ENCODE results near the gene NCAM2.

The NCAM2 gene

GRCh38 chr21:21179619-21180298, 181.6 kb downstream of the NCAM2 start:
- DNase-seq = no peak

GRCh38 chr21:21182401-21183010, 184.3 kb downstream of the NCAM2 start:
- no peak for DNase-seq

DNA sequence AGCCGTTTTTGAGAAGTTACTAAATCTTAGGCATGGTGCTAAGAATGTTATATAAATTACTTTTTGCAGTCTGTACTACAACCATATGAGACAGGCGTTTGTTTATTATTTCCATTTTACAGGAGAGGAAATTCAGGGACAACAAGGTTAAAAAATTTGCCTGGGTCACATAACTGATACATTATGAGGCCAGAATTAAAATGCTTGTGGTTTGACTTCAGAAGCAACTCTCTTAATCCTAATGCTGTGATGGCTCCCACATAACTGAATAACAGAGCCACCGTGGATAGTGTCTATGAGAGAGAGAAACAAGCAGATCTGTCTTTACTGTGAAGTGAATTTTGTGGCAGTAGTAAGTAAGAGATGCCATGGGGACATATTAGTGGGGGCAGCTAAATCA, 184.9 kb downstream of the NCAM2 start:
- peak; percentile 37 for DNase-seq

GRCh38 chr21:21184771-21185528, 186.7 kb downstream of the NCAM2 start:
- no peak for DNase-seq

GRCh38 chr21:21187579-21187978, 189.4 kb downstream of the NCAM2 start:
- DNase-seq = peak; percentile 19

DNA sequence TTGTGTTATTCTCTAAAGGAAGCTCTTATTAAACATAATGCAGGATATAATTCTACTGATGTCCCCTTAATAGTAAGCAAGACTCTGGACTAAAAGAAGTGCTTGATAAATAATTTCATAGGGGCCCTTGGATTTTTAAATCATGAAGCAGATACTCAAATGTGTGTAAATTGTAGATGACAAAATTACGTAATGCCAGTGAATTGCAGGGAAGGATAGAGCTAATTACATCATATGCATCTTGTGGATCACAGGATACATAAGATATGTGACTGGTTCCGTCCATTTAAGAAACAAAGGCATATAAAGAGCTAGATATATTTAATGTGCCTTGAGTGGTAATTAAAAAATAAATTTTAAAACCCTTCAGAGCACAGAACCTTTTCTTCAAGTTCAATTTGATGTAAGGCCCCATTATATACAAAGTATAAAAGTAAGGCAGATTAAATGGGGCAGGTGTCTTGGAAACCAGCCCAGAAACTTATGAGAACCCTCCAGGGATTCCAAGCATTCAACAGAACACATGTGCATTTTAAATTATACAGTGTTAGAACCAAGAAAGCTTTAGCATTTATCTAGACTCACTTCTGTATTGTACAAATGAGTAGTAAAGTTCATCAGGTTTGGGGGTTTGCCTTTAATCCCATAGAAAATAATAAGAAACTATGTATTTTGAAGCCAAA, 190.4 kb downstream of the NCAM2 start:
- DNase-seq = no peak

- DNase-seq = no peak
Measured at GRCh38 chr21:21195417-21195943, 197.3 kb downstream of the NCAM2 start.

DNA sequence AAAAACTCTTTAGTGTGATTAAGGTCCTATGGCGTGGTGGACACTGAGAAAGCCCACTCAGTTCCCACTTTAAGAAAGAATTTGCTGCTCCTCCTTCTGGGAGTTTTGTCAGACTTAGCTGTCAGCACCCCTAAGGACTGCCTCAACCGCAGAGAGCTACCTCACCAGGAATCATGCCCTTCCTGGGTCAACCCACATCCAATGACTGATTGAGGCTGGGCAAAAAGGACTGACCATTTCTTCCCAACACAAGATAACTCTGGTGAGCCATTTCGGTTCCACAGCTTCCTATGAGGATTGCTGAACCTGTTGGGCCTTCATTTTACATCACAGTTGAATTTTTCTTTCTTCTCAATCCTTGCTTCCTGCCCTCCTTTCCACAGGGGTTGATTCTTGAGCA, 197.9 kb downstream of the NCAM2 start:
- DNase-seq = no peak

DNA sequence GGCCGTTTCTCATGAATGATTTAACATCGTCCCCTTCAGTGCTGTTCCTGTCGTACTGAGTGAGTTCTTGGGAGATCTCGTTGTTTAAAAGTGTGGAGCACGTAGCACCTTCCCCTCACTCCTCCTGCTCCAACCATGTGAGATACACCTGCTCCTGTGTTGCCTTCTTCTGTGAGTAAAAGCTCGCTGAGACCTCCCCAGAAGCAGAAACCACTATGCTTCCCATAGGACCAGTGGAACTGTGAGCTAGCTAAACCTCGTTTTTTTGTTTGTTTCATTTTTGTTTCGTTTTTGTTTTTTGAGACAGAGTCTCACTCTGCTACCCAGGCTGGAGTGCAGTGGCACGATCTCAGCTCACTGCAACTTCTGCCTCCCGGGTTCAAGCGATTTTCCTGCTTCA, 198.6 kb downstream of the NCAM2 start:
- DNase-seq = no peak

DNA sequence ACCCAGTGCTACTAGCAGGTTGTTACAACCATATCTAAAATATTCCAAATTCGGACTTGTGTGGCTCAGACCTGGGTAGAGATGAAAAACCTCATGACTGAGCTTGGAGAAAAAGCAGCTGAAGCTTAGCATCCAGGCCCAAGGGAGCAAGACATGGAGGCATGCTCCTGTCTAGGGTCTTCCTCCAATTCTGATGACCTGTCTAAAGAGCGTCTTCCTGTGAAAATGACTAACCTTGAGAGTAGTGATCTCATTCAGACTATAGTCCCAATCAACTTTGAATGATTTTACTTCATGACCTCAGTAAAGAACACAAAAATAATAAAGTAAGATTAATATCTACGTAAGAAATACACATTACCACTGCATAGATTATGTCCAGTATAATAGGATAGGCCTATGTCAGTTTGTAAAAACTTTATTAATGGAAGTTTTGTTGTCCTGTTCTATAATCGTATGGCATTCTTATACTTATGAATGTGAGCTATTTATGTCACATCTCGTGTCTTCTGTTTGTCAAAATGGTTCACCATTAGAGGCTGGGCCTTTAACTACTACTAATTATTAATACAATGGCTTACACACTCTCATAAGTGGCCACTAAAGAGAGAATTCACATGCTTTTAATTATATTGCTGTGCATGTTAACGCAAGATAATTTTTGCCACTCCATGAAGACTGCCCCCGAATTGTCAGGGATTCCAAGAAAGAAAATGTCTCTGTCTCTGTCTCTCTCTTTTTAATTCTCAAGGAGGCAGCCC, 201.3 kb downstream of the NCAM2 start:
- no peak for DNase-seq

GRCh38 chr21:21200103-21200938, 202.1 kb downstream of the NCAM2 start:
- peak; percentile 99 for DNase-seq

DNA sequence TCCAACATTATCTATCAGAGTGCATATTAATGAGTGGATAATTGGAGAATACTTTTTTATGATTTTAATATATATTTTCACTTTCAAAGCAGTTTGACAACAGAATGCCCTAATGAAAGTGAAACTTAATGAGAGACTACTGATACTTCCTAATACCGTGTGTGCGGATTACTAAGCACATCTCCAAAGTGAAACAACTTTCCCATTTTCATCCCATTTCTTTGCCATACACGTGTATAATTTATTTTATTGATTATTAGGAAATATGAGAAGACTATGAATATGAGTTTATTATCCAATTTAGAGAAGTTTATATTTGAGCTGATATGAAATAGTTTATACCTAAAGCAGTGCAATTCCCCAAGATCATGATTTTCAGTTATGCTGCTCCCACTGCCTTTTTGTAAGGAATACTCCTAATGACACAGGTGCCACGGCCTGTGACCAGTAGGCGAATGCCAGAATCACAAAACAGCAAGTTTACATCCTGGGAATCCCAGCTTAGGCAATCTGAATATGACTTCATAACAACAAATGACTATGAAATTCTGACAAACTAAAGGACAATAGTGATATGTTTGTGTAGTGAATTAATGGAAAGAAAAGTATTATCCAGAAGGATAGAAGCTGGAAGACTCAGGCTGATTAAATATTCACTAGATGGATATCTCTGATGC, 202.9 kb downstream of the NCAM2 start:
- no peak for DNase-seq

DNA sequence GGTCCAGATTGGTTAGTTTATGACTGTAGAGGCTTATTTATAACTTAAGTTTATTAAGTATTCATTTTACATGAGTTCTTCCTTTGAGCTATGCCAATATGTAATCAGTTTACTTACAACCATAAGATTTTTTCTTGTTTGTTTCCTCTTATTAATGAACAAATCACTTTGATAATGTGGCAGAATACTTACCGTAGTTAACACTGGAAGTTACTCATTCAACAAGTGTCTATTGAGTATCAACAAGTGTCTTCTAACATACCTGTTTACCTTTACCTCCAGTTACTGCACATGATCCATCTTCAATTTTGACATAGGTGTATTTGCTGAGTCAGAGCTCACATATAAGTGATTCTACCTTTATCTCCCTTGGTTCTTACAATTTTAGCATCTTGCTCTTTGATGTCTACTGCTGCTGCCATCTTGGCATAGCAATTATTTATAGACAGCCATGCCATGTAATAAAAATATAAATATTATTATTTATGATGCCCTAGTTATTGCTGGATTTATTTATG, 205.7 kb downstream of the NCAM2 start:
- DNase-seq = no peak

DNA sequence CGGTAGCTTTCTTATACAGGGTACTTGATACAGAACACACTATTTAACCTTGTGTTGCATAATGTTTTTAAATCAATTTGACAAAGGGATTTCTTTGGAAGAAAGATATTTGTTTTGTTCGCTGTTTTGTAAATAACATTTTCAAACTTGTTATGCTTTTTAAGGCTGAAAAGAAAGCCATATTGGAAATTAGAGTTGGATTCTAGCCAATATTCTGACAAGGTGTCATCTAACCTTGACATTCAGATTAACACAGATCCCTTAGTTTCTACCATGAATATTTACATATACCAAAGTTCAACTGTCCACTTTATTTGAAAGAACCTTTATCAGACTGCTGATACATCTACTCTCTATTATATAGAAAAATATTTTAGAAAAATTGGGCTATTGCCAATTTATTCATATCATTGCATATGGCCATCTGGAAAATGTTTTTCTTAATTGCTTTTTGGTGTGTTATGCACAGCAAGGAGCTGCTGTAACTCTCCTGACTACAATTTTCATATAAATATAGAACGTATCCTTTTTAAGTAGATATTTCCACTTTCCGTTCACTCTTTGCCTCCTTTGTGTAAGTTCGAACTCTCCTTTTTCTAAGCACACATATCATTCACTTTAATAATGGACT, 206.3 kb downstream of the NCAM2 start:
- DNase-seq = no peak

DNA sequence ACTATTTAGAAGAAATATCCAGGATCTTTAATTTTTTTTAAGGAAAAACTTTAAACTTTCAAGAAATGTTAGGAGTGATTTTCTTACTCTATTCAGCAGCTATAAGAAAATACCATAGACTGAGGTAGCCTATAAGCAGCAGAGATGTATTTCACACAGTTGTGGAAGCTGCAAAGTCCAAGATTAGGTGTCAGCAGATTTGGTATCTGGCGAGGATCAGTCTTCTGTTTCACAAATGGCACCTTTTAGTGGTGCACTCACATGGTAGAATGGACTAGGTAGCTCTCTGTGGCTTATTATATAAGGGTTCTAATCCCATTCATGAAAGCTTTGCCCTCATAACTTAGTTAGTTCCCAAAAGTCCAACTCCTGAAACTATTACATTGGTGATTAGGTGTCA, 207.4 kb downstream of the NCAM2 start:
- no peak for DNase-seq

GRCh38 chr21:21210552-21210951, 212.3 kb downstream of the NCAM2 start:
- no peak for DNase-seq

GRCh38 chr21:21213297-21213696, 215.1 kb downstream of the NCAM2 start:
- no peak for DNase-seq

DNA sequence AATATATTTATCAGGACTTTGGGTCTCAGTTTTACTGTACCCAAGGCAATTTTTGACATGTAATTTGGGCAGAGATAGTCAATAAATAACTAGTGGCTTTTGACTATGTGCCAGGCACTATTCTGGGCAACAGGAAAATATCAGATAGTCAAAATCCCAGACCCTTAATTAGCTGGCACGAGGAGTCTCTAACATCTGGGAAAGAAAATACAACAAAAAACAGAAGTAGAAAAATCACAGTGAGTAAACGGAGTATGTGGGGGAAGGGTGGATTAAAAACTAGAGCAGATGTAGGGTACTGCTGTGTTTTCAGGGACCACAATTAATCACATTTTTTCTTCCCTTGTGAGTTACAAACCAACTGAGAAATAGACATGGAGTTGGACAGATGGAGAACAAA, 217.8 kb downstream of the NCAM2 start:
- DNase-seq = no peak

GRCh38 chr21:21226472-21226871, 228.3 kb downstream of the NCAM2 start:
- DNase-seq = no peak

DNA sequence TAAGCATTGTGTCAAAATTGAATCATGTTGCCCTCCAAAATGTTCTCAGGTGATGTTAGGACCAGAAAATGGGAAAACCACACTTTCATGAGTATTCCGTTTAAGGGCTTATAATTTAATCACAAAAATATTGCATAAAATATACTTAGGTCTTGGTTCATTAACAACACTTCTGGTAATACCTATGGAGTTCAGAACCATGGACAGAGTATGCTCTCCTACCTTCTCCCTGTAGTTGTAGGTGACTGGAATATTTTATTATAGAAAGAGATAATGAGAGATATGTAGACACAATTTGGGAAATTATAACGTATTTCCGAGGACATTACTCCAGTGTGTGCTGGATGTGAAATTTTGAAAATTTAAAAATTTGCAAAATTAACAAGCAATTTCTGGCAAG, 232.5 kb downstream of the NCAM2 start:
- DNase-seq = peak; percentile 11
